Transverse colon (tissue), 4 donors: ENCODE results near the gene IRX3. TPM values are rescaled to one million over a fixed set of nuclear protein-coding genes. Genes with fewer than 3 reads are reported as not detected.
A peak's percentile ranks its signal among the peaks of the same experiment; 100 is the strongest.

Experiments
- DNase-seq: peaks from one replicate; pipeline ENCODE4 v3.0.0-alpha.2; 2019
- H3K27ac ChIP-seq, 4 donors: fragments of 200-600 bp; sonication (generic); 2 replicates each; pipeline ENCODE4 v1.5.1; 2016 to 2018; ENCODE audit warnings: inconsistent platforms in 4 of 4
- H3K27me3 ChIP-seq: fragments of 200-600 bp; sonication (generic); 2 replicates; pipeline ENCODE4 v1.5.1; 2017; ENCODE audit warnings: inconsistent platforms
- H3K36me3 ChIP-seq, 4 donors: fragments of 200-600 bp; sonication (generic); 2 replicates each; pipeline ENCODE4 v1.5.1; 2017 to 2019; ENCODE audit warnings: inconsistent platforms in 4 of 4
- H3K4me1 ChIP-seq, 4 donors: fragments of 200-600 bp; sonication (generic); 2 replicates each; pipeline ENCODE4 v1.5.1; 2017 to 2020; ENCODE audit warnings: inconsistent platforms in 4 of 4
- H3K4me3 ChIP-seq, 4 donors: fragments of 200-600 bp; sonication (generic); 1 replicate in 1 of 4; 2 replicates in 3 of 4; pipeline versions ENCODE4 v1.5.1 to v1.6.1; 2017 to 2019; ENCODE audit warnings: inconsistent platforms in 4 of 4
- H3K9me3 ChIP-seq, 2 donors: fragments of 200-600 bp; sonication (generic); 2 replicates each; pipeline ENCODE4 v1.5.1; 2017 to 2019; ENCODE audit warnings: inconsistent platforms in 2 of 2
- CTCF ChIP-seq, 5 experiments: fragments of 200-600 bp in 3 of 5; fragments of 450-650 bp in 2 of 5; sonication (generic) in 3 of 5; IDR thresholded peaks; 1 replicate in 2 of 5; 2 replicates in 3 of 5; pipeline ENCODE4 v1.5.1; 2016 to 2017; ENCODE audit warnings: antibody characterized with exemption in 5 of 5, inconsistent platforms in 3 of 5, mild to moderate bottlenecking in 2 of 5, moderate library complexity in 1 of 5
- EP300 ChIP-seq: sonication (generic); formaldehyde crosslinking; IDR thresholded peaks from one replicate; pipeline ENCODE4 v1.6.1; 2017; ENCODE audit warnings: antibody characterized with exemption, low read depth
- POLR2A ChIP-seq: fragments of 450-650 bp; IDR thresholded peaks from one replicate; pipeline ENCODE4 v1.6.1; 2016; ENCODE audit warnings: antibody characterized with exemption, mild to moderate bottlenecking, moderate library complexity
- POLR2AphosphoS5 ChIP-seq, 3 donors: sonication (generic); formaldehyde crosslinking; IDR thresholded peaks; one replicate each; pipeline ENCODE4 v1.6.1; 2016; ENCODE audit warnings: antibody characterized with exemption in 3 of 3
- WGBS, 2 donors: methylation state at CpG; one replicate each; pipeline ENCODE4 v1.1.5; 2018; ENCODE audit warnings: low coverage in 1 of 2; 5-methylcytosine and 5-hydroxymethylcytosine counted together
- in situ Hi-C, 4 donors: fragments of 200-750 bp; cut with MboI; loops; one replicate each; pipeline versions ENCODE4 v1.15.0 to v1.15.1; 2017; ENCODE audit warnings: low sequenced_read_pairs in 3 of 4, low pct_ligation_motif_present in 1 of 4, low pct_unique_long_range_greater_than_20kb in 1 of 4
- intact Hi-C: fragments of 100-400 bp; cut with DNase I; formaldehyde crosslinking; loops from one replicate; pipeline ENCODE4 v1.15.1; 2023; ENCODE audit warnings: low total_unique reads
- total RNA-seq, 4 donors: library from RNA; depleted of rRNA; stranded (reverse); fragments of >200 nt; gene quantifications; one replicate each; pipeline ENCODE4 v1.1.0, GENCODE V29; 2016

IRX3 gene
- total RNA-seq, 4 donors from 2014 or later = 0.16 TPM; not detected in 3

GRCh38 chr16:54284931-54285413 is 1.6 kb downstream of the IRX3 start:
- H3K27ac ChIP-seq = no peak overlapping the region
- WGBS, 2 donors = 11 to 19% methylated on average over 10 to 36 of the region's 42 CpGs
- in situ Hi-C loops (loop anchor here in 1 of 4 donors (25.0 kb wide), 1 partner anchor 652 kb away; the partner anchor contains the start of gene IRX5), intact Hi-C loops (no loop called here)
- H3K9me3 ChIP-seq = no peaks in the 10 kb centered on the region
- H3K4me1 ChIP-seq = peaks cover 12 to 63% (median 49%) of the 10 kb centered on the region in 4 donors
- peak overlapping the region in 2 of 4 donors; percentile 18 to 58 for H3K4me3 ChIP-seq
- H3K36me3 ChIP-seq = no peaks in the 10 kb centered on the region
- no peak for TF ChIP-seq POLR2AphosphoS5 (IDR thresholded peaks at IDR 0.05)
- TF ChIP-seq EP300 = no peak
- no peak for TF ChIP-seq CTCF (IDR thresholded peaks at IDR 0.05)
- TF ChIP-seq POLR2A = no peak
- no peak for DNase-seq
- peaks cover 100% of the 10 kb centered on the region for H3K27me3 ChIP-seq

- H3K4me1 ChIP-seq = peaks cover 12 to 63% (median 49%) of the 10 kb centered on the region in 4 donors
- no peaks in the 10 kb centered on the region for H3K9me3 ChIP-seq
- TF ChIP-seq POLR2AphosphoS5 (IDR thresholded peaks at IDR 0.05) = no peak
- TF ChIP-seq EP300 = no peak
- TF ChIP-seq CTCF (IDR thresholded peaks at IDR 0.05) = no peak
- TF ChIP-seq POLR2A = no peak
- intact Hi-C loops = no loop called here
- DNase-seq = peak; percentile 15
- peak overlapping the region in 3 of 4 donors; percentile 11 to 58 (median 18) for H3K4me3 ChIP-seq
- H3K27ac ChIP-seq = no peak overlapping the region
- WGBS, 2 donors = 2% methylated on average over 25 of the region's 73 CpGs; no CpG with 5 or more reads in 1 of the 2 donors
- H3K36me3 ChIP-seq = no peaks in the 10 kb centered on the region
- H3K27me3 ChIP-seq = peaks cover 96% of the 10 kb centered on the region
- in situ Hi-C loops = loop anchor here in 1 of 4 donors (25.0 kb wide), 1 partner anchor 653 kb away; the partner anchor contains the start of gene IRX5
Measured at GRCh38 chr16:54284319-54284930, 2.2 kb downstream of the IRX3 start.

GRCh38 chr16:54283725-54284318 is 2.8 kb downstream of the IRX3 start:
- Histone ChIP-seq H3K4me3 (peak overlapping the region in 2 of 4 donors; percentile 11 to 58), H3K27ac (no peak overlapping the region)

More at GRCh38 chr16:54283725-54284318, 2.8 kb downstream of the IRX3 start:
- intact Hi-C loops (no loop called here), in situ Hi-C loops (loop anchor here in 1 of 4 donors (25.0 kb wide), 1 partner anchor 653 kb away; the partner anchor contains the start of gene IRX5)
- Histone ChIP-seq H3K9me3 (no peaks in the 10 kb centered on the region), H3K36me3 (no peaks in the 10 kb centered on the region), H3K4me1 (peaks cover 12 to 63% (median 49%) of the 10 kb centered on the region in 4 donors), H3K27me3 (peaks cover 93% of the 10 kb centered on the region)
- TF ChIP-seq CTCF (IDR thresholded peaks at IDR 0.05) (no peak), EP300 (no peak), POLR2AphosphoS5 (IDR thresholded peaks at IDR 0.05) (no peak), POLR2A (no peak)
- 7 to 11% methylated on average over 5 to 28 of the region's 31 CpGs for WGBS, 2 donors
- no peak for DNase-seq
